ENCODE results near the gene S1PR5. TPM values are rescaled to one million over a fixed set of nuclear protein-coding genes. Genes with fewer than 3 reads are reported as not detected.
A peak's percentile ranks its signal among the peaks of the same experiment; 100 is the strongest.

Gene S1PR5
- total and polyA plus RNA-seq, 10 of the 15 experiments (the other 5 are each of a cell fraction or from before 2014, with no cell fraction given): 0.04 TPM; not detected in 9

DNA sequence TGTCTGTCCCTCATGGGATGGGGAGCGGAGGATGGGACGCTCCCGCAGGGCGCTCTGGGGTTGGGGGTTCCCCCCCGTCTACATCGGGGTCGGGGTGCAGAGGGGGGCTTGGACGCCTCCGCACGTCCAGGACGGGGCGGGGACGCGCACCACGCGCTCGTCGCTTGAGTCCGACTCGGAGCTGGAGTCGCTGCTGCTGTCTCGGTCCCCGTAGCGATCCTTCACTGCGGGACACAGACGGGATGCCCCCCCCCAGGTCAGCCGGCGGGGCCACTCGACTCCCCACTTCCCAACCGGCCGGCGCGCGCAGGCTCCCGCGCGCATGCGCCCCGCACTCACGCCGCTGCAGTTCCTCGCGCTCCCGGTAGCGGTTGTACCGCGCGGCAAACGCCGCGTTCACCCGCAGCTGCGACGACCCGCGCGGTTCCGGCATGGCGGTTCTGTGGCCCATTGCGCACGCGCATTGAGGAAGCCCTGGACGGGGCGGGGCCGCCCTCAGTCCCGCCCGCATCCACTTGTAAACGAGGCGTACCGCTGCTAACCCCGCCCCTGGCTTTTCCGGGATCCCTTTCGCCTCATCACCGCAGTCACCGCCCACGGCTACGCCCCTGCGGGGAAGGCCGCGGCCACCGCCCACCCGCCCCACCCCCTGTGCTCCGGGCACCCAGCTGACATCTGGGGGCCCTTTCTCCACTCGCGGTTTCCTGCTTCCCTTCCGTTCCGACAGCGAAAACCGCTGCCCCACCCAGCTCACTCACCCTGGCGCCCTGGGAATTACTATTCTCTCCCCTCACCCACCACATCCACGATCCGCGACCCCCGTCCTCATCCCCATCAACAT, 48.5 kb upstream of the S1PR5 start, which contains the start of gene KRI1 (continued):
- TF ChIP-seq STAT3 (IDR thresholded peaks at IDR 0.05; ENCODE audit: low read depth, low read length) (0 out of 2 replicates have a peak, but pooled peaks have one; percentile 17), SIX5 (IDR thresholded peaks at IDR 0.05; ENCODE audit: low read depth, low read length, severe bottlenecking) (no peak), ZNF207 (IDR thresholded peaks at IDR 0.05; ENCODE audit: borderline replicate concordance) (no peak; the same call in 1 of the 2 replicates), NBN (IDR thresholded peaks at IDR 0.05) (0 out of 2 replicates have a peak, but pooled peaks have one; percentile 54), IKZF1 (conservative IDR thresholded peaks at IDR 0.05) (peak; percentile 91), SREBF2 (IDR thresholded peaks at IDR 0.05; ENCODE audit: low read length) (no peak), CHD1 (IDR thresholded peaks at IDR 0.05; ENCODE audit: low read depth, low read length) (no peak), CBFB (IDR thresholded peaks at IDR 0.05; ENCODE audit: low read depth) (peak; percentile 62; the same call in 1 of the 2 replicates), YY1 (IDR thresholded peaks at IDR 0.05; ENCODE audit: low read depth, low read length) (peak; percentile 92), TCF3 (IDR thresholded peaks at IDR 0.05; ENCODE audit: borderline replicate concordance, insufficient read depth, low read depth, low read length) (peak; percentile 45), MYC (IDR thresholded peaks at IDR 0.05; ENCODE audit: insufficient read depth, insufficient read length, insufficient replicate concordance, low read length, severe bottlenecking) (peak; percentile 14), RAD51 (IDR thresholded peaks at IDR 0.05) (no peak), MEF2B (IDR thresholded peaks at IDR 0.05; ENCODE audit: partially characterized antibody, poor library complexity, severe bottlenecking) (no peak), ASH2L (IDR thresholded peaks at IDR 0.05; ENCODE audit: borderline replicate concordance, low read depth) (no peak), ATF7 (IDR thresholded peaks at IDR 0.05; ENCODE audit: low read depth) (no peak), ESRRA (IDR thresholded peaks at IDR 0.05; ENCODE audit: low read length) (0 out of 2 replicates have a peak, but pooled peaks have one; percentile 31), RB1 (IDR thresholded peaks at IDR 0.05; ENCODE audit: borderline replicate concordance) (peak; percentile 76; the same call in 1 of the 2 replicates), TARDBP (IDR thresholded peaks at IDR 0.05; ENCODE audit: borderline replicate concordance) (no peak)
- TF ChIP-seq, protein P1, sequence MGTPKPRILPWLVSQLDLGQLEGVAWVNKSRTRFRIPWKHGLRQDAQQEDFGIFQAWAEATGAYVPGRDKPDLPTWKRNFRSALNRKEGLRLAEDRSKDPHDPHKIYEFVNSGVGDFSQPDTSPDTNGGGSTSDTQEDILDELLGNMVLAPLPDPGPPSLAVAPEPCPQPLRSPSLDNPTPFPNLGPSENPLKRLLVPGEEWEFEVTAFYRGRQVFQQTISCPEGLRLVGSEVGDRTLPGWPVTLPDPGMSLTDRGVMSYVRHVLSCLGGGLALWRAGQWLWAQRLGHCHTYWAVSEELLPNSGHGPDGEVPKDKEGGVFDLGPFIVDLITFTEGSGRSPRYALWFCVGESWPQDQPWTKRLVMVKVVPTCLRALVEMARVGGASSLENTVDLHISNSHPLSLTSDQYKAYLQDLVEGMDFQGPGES (IDR thresholded peaks at IDR 0.05): no peak
- TF ChIP-seq, protein P2, sequence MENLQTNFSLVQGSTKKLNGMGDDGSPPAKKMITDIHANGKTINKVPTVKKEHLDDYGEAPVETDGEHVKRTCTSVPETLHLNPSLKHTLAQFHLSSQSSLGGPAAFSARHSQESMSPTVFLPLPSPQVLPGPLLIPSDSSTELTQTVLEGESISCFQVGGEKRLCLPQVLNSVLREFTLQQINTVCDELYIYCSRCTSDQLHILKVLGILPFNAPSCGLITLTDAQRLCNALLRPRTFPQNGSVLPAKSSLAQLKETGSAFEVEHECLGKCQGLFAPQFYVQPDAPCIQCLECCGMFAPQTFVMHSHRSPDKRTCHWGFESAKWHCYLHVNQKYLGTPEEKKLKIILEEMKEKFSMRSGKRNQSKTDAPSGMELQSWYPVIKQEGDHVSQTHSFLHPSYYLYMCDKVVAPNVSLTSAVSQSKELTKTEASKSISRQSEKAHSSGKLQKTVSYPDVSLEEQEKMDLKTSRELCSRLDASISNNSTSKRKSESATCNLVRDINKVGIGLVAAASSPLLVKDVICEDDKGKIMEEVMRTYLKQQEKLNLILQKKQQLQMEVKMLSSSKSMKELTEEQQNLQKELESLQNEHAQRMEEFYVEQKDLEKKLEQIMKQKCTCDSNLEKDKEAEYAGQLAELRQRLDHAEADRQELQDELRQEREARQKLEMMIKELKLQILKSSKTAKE (IDR thresholded peaks at IDR 0.05; ENCODE audit: low read depth, poor library complexity, severe bottlenecking): no peak
- TF ChIP-seq, protein P3, sequence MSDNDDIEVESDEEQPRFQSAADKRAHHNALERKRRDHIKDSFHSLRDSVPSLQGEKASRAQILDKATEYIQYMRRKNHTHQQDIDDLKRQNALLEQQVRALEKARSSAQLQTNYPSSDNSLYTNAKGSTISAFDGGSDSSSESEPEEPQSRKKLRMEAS (IDR thresholded peaks at IDR 0.05; ENCODE audit: low read depth, low read length): peak; percentile 75
- TF ChIP-seq, protein P4, sequence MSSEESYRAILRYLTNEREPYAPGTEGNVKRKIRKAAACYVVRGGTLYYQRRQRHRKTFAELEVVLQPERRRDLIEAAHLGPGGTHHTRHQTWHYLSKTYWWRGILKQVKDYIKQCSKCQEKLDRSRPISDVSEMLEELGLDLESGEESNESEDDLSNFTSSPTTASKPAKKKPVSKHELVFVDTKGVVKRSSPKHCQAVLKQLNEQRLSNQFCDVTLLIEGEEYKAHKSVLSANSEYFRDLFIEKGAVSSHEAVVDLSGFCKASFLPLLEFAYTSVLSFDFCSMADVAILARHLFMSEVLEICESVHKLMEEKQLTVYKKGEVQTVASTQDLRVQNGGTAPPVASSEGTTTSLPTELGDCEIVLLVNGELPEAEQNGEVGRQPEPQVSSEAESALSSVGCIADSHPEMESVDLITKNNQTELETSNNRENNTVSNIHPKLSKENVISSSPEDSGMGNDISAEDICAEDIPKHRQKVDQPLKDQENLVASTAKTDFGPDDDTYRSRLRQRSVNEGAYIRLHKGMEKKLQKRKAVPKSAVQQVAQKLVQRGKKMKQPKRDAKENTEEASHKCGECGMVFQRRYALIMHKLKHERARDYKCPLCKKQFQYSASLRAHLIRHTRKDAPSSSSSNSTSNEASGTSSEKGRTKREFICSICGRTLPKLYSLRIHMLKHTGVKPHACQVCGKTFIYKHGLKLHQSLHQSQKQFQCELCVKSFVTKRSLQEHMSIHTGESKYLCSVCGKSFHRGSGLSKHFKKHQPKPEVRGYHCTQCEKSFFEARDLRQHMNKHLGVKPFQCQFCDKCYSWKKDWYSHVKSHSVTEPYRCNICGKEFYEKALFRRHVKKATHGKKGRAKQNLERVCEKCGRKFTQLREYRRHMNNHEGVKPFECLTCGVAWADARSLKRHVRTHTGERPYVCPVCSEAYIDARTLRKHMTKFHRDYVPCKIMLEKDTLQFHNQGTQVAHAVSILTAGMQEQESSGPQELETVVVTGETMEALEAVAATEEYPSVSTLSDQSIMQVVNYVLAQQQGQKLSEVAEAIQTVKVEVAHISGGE (CRISPR knock-in tag; IDR thresholded peaks at IDR 0.05): peak; percentile 57
- TF ChIP-seq, protein P5, sequence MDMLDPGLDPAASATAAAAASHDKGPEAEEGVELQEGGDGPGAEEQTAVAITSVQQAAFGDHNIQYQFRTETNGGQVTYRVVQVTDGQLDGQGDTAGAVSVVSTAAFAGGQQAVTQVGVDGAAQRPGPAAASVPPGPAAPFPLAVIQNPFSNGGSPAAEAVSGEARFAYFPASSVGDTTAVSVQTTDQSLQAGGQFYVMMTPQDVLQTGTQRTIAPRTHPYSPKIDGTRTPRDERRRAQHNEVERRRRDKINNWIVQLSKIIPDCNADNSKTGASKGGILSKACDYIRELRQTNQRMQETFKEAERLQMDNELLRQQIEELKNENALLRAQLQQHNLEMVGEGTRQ (IDR thresholded peaks at IDR 0.05; ENCODE audit: borderline replicate concordance, low read depth, low read length): no peak

Data from GM12878 (cell line).